GM18867 (cell line): ENCODE measurements around the gene CD70.
"Not testable (repeated sequence)": the region's sequence is repeated elsewhere in the genome, so short reads cannot be mapped to it uniquely, and the experiment has no call there.

ENCODE experiments used
- ATAC-seq: cut with Tn5 transposase; IDR thresholded peaks from one replicate; pipeline ENCODE4 v1.9.1; 2021; ENCODE audit warnings: mild to moderate bottlenecking, moderate library complexity; ENCODE audit not compliant: unreplicated experiment

The CD70 gene

GRCh38 chr19:6598254-6598892 is 7.4 kb upstream of the CD70 start:
- not testable (repeated sequence) for ATAC-seq

GRCh38 chr19:6597471-6598253 is 6.7 kb upstream of the CD70 start:
- not testable (repeated sequence) for ATAC-seq

- ATAC-seq, result no peak
Observed at GRCh38 chr19:6596621-6597020, 5.7 kb upstream of the CD70 start.

GRCh38 chr19:6593651-6594416 is 2.9 kb upstream of the CD70 start:
- ATAC-seq, result no peak

- peak; percentile 5 for ATAC-seq
Observed at GRCh38 chr19:6590258-6590826, 608 bp downstream of the CD70 start.

GRCh38 chr19:6589711-6590257 is 1.2 kb downstream of the CD70 start:
- no peak for ATAC-seq

- no peak for ATAC-seq
Observed at GRCh38 chr19:6588508-6589345, 2.2 kb downstream of the CD70 start.

GRCh38 chr19:6587998-6588507 is 2.9 kb downstream of the CD70 start:
- no peak for ATAC-seq

GRCh38 chr19:6587093-6587820 is 3.7 kb downstream of the CD70 start:
- ATAC-seq, result no peak

- no peak for ATAC-seq
Observed at GRCh38 chr19:6586726-6587092, 4.2 kb downstream of the CD70 start.

- ATAC-seq, result no peak
Observed at GRCh38 chr19:6586056-6586455, 4.9 kb downstream of the CD70 start.

GRCh38 chr19:6582515-6583484 is 8.2 kb downstream of the CD70 start:
- ATAC-seq, result not testable (repeated sequence)

- ATAC-seq, result no peak
Observed at GRCh38 chr19:6580313-6580712, 10.6 kb downstream of the CD70 start.

GRCh38 chr19:6579450-6580178 is 11.3 kb downstream of the CD70 start:
- no peak for ATAC-seq

GRCh38 chr19:6577476-6578125 is 13.3 kb downstream of the CD70 start:
- peak; percentile 80 for ATAC-seq

- no peak for ATAC-seq
Observed at GRCh38 chr19:6576869-6577475, 14.0 kb downstream of the CD70 start.

- ATAC-seq, result no peak
Observed at GRCh38 chr19:6573350-6573749, 17.6 kb downstream of the CD70 start.
